ENCODE results near the gene DNAH11.

Gene DNAH11

GRCh38 chr7:21542891-21543527 is at the start of gene DNAH11:
TSS of gene DNAH11 (plus strand) at chr7:21543039. CDS start at chr7:21543246, 207 bp downstream.
- in situ Hi-C loops (cut with MboI; ENCODE audit: low pct_unique_long_range_greater_than_20kb, low sequenced_read_pairs, unreplicated experiment), result no loop called here
- DNase-seq (ENCODE audit: low spot score), result peak; percentile 68
- TF ChIP-seq CTCF (IDR thresholded peaks at IDR 0.05; ENCODE audit: extremely low read depth, insufficient read depth, missing control alignments), result no peak

GRCh38 chr7:21495731-21496130 is 47.1 kb upstream of the DNAH11 start:
- TF ChIP-seq CTCF (IDR thresholded peaks at IDR 0.05; ENCODE audit: extremely low read depth, insufficient read depth, missing control alignments), result no peak
- DNase-seq (ENCODE audit: low spot score), result no peak
- in situ Hi-C loops (cut with MboI; ENCODE audit: low pct_unique_long_range_greater_than_20kb, low sequenced_read_pairs, unreplicated experiment), result no loop called here

GRCh38 chr7:21497072-21497471 is 45.8 kb upstream of the DNAH11 start:
- TF ChIP-seq CTCF (IDR thresholded peaks at IDR 0.05; ENCODE audit: extremely low read depth, insufficient read depth, missing control alignments), result no peak
- no peak for DNase-seq (ENCODE audit: low spot score)
- in situ Hi-C loops (cut with MboI; ENCODE audit: low pct_unique_long_range_greater_than_20kb, low sequenced_read_pairs, unreplicated experiment), result no loop called here

- in situ Hi-C loops (cut with MboI; ENCODE audit: low pct_unique_long_range_greater_than_20kb, low sequenced_read_pairs, unreplicated experiment), result loop anchor here (25.0 kb wide), 1 partner anchor 238 kb away; no protein-coding TSS in a partner anchor
These were observed 42.6 kb upstream of the DNAH11 start for GRCh38 chr7:21500117-21500832.

GRCh38 chr7:21504021-21504420 is 38.8 kb upstream of the DNAH11 start:
- DNase-seq (ENCODE audit: low spot score), result no peak
- no peak for TF ChIP-seq CTCF (IDR thresholded peaks at IDR 0.05; ENCODE audit: extremely low read depth, insufficient read depth, missing control alignments)
- in situ Hi-C loops (cut with MboI; ENCODE audit: low pct_unique_long_range_greater_than_20kb, low sequenced_read_pairs, unreplicated experiment), result loop anchor here (25.0 kb wide), 1 partner anchor 242 kb away; no protein-coding TSS in a partner anchor

More at GRCh38 chr7:21500117-21500832, 42.6 kb upstream of the DNAH11 start:
- no peak for DNase-seq (ENCODE audit: low spot score)
- TF ChIP-seq CTCF (IDR thresholded peaks at IDR 0.05; ENCODE audit: extremely low read depth, insufficient read depth, missing control alignments), result no peak

GRCh38 chr7:21507627-21508343 is 35.1 kb upstream of the DNAH11 start:
- in situ Hi-C loops (cut with MboI; ENCODE audit: low pct_unique_long_range_greater_than_20kb, low sequenced_read_pairs, unreplicated experiment), result loop anchor here (25.0 kb wide), 1 partner anchor 245 kb away; no protein-coding TSS in a partner anchor
- peak; percentile 55 for TF ChIP-seq CTCF (IDR thresholded peaks at IDR 0.05; ENCODE audit: extremely low read depth, insufficient read depth, missing control alignments)
- DNase-seq (ENCODE audit: low spot score), result no peak

All from GM13977 (cell line).